SW 1271 (cell line): ENCODE results near the gene THAP3.
A peak's percentile ranks its signal among the peaks of the same experiment; 100 is the strongest.
"Not testable (repeated sequence)": the region's sequence is repeated elsewhere in the genome, so short reads cannot be mapped to it uniquely, and the experiment has no call there.

Source experiments
- DNase-seq, 2 experiments: peaks; one replicate each; lab custom pipeline; 2025; lab: John Stamatoyannopoulos, UW

Gene THAP3

DNA sequence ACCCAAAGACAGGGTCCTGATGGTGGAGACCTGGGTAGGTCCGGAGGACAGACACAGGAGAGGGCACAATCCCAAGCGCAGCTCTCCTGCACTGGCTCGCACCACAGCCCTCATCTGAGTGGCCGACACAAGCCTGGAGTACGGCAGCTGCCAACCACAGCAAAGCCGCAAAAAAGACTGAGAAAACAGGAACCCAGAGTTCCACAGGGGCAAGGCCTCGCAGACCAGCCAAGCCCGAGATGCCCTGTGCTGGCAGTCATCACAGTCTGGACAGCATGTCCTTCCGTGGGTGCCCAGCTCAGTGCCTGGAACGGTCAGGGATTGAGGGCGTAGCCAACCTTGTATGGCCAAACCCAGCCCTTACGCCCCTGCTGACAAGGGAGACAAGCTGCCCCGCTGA, 33.4 kb upstream of the THAP3 start:
- no peak for DNase-seq

GRCh38 chr1:6591644-6592043, 33.0 kb upstream of the THAP3 start:
- DNase-seq = no peak

DNA sequence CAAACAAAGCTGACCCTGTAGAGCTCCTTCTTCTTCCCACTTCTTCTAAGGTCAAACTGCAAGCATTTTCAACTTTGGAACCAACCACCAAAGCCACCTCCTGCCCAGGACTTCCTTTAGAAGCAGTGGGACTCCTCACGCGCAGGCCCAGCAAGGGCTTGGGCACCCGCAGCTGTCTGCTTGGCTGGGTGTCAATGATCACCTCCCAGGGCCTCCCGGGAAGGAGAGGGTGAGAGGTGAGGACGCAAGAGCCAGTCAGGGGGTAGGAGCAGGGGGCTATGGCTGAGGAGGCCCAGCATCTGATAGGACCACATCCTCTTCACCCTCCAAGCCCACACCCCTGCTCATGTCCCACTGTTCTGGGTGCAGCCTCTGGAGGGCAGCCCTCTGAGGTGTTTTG, 32.2 kb upstream of the THAP3 start:
- DNase-seq = no peak

GRCh38 chr1:6592865-6593593, 31.6 kb upstream of the THAP3 start:
- DNase-seq = no peak

DNA sequence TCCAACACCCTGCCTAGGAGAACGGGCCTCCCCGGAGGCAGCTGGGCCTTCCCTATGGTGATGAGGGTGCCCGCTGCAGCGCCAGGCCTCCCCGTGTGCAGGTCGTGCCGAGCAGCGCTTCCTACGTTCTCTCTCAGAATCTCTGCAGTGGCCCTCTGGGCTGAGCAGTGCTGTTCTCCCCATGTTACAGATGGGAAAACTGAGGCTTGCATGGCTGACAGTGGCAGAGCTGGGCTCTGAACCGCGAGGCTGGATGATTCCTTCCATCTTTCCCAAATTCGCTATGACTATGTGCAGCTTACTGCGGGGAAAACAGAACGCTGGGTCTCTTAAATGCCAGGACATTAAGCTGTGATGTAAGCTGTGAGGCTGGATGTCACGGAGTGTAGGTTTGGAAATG, 30.9 kb upstream of the THAP3 start:
- DNase-seq = no peak

DNA sequence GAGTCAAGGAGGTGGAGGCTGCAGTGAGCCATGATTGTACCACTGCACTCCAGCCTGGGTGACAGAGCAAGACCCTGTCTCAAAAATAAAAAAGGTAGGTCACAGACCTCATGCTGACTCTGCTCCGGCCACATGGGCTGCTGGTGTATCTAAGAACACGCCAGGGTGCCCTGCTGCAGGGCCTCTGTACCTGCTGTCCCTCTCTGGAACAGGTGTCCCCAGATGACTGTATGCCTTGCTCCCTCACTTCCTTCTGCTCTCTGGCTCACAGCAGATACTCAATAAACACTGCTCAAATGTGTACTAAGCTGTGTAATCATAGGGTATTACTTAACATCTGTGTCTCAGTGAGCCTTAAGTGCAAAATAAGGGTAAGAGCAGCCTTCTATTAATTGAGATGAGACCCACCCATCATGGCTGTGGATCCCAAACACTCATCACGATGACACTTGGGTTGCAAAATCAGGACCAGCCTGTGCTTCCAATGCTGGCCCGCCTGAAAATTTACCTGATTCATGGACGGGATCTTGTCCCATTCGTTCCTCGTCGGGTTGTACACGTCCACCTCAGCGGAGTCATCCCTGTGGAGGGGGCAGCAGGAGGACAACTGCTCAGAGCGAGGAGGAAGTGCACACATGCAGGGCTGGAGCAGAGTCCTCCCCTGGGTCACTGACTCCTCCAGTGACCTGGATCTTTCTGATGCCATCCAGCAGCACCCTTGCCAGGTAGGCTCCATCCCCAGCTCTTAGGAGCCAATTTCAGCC, 29.5 kb upstream of the THAP3 start:
- no peak for DNase-seq

DNA sequence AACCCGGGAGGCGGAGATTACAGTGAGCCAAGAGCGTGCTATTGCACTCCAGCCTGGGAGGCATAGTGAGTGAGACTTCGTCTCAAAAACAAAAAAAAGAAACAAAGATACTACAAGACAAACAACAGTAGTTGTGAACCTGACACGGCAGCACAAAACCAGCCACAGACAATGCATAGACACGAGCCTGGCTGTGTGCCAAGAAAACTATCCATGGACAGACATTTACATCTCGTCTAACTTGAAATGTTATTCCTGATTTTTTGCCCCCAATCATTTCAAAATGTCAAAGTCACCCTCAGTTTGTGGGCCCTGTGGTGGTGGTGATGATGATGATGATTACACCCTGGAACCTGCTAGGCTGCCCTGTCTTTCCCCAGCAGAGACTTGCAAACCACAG, 28.3 kb upstream of the THAP3 start:
- no peak for DNase-seq

DNA sequence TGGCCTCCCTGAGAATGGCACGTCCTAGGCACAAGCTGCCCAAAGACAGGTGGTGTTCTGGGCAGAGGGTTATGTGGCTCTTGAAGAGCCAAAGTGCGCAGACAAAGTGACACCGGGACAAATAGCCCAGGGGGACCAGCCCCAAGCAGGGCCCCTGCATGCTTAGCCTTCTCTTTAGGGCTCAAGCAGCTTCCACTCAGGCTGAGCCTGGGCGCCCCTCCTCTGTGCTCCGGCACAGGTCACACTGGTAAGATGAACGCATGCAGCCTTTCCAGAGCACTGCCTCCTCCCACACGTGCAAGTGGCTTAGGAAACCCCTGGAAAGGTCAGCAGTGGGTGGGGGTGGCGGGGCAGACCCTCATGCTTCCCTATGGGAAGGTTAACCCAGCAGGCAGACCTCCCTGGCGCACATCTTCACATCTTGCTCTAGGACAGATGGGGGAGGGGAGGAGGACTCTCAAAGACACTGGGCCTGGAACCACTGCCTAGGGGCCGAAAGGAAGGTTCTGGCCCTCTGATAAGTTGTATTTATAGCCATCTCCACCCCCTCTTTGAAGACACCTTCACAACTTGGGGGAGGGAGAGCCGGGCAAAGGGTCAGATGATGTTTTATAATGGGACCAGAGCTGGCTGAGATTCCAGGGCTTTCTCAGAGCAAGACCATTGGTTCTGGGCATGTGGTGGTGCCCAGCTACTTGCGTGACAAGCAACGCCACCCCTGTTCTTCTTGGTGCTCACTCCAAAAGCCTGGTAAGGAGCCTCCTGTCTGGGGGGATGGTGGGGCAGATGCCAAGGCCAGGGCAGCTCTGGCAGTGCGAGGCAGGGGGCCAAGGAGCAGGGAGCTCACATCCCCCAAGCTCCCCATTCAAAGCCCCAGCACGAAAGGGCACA, 27.5 kb upstream of the THAP3 start:
- DNase-seq = no peak

- no peak for DNase-seq
Observed at GRCh38 chr1:6597777-6598131, 26.9 kb upstream of the THAP3 start.

DNA sequence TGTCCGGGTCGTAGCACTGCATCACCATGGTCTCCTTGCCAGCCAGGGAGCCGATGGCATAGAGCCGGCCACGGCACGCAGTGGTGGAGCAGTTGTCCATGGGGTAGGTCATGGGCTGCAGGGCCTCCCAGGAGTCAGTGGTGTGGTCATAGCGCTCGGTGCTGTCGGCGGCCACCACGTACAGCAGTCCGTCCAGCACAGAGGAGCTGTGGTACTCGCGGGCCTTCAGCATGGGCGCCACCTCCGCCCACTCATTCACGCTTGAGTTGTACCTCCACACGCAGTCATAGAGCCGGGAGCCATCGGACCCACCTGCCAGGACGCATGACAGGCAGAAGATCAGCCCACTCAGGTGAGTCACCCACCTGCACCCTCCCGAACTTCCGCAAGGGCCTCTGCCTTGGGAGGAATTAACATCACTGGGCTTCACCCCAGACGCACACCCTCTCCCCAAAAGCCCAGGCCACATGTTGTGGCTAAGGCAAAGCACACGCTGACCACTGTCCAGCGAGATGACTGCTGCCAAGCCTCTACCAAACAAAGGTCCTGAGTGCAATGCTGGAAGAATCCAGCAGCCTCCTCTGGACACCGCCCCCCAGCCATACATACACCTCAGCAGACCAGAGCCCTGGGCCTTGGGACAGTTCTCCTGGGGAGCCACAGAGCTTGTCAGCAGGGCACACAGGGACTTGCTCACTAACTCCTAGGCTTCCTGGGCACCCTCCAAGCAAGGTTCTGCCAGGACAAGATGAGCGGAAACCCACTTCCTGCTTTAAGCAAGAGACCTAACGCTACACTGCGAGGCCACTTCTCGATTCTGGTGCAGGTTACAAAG, 25.3 kb upstream of the THAP3 start:
- no peak for DNase-seq

DNA sequence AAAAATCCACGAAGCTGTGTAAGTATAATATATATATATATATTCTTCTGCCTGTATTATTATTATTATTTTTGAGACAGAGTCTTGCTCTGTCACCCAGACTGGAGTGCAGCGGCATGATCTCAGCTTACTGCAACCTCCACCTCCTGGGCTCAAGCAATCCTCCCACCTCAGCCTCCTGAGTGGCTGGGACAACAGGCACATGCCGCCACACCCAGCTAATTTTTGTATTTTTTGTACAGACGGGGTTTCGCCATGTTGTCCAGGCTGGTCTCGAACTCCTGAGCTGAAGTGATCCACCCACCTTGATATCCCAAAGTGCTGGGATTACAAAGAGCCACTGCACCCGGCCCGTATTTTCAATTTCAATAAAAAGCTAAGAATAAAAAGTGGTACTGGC, 24.7 kb upstream of the THAP3 start:
- DNase-seq = not testable (repeated sequence)

DNA sequence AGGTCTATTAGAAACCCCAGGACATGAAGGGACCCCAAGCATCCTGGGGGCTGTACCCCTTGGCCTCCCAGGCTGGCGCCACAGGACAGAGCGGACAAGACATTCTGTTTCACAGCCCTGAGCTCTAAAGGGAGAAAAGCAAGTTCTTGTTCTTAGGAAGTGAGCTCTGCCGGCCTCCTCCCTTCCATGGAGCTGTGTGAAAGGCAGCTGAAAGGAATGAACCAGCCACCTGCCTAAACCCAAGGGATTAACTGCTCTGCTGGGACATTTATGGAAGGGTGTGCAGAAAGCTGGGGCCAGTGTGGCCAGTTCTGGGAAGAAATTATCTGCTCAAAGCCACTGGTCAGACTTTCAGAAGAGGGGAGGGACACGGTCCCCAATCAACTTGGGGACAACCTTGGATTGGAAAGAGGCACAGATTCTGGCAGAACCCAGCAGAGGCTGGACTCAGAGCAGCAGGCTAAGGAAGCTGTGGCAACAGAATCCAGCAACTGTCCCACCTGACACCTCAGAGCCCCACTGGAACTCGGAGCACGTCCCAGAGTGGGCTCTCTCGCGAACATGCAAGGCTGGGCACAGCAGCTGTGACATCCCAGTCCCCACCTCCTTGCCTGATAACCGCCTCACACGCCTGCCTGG, 24.1 kb upstream of the THAP3 start:
- DNase-seq = no peak

DNA sequence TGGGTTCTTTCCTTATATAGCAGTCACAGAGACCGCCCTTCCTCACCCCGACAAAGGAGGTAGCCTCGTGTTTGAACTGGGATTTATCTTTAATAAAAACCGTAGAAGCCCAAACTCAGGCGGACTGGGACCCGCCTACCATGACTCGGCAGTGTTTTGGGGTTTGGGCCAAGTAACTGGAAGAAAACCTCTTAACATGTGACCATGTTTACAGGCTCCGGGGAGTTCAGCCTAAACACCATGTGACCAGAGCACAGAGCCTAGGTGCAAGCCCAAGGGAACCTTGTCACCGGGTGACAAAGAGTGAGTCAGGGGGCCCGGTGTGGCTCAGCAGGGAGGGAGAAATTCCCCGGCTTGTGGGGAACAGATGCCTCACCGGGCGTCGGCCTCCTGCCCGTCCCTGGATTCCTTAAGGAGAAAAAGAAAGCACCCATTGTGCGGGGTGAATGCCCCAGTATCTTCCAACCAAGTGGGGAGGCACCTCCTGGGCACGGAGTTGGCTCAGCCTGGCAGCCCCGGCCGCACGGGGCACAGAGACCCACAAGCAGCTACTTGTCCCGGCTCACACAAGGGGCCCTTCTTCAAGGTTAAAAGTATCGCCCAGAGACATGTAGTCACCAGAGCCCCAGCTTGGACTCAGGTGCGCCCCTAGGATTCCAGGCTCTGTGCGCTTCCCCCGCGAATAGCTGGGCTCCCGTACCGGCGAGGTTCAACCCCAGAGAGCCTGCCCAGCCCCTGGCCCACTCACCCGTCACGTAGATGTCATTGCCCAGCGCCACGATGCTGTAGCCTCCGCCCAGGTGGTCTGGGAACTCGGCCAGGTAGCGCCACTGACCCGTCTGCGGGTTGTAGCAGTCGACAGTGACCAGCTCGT, 23.4 kb upstream of the THAP3 start:
- DNase-seq = peak; percentile 72 to 75

DNA sequence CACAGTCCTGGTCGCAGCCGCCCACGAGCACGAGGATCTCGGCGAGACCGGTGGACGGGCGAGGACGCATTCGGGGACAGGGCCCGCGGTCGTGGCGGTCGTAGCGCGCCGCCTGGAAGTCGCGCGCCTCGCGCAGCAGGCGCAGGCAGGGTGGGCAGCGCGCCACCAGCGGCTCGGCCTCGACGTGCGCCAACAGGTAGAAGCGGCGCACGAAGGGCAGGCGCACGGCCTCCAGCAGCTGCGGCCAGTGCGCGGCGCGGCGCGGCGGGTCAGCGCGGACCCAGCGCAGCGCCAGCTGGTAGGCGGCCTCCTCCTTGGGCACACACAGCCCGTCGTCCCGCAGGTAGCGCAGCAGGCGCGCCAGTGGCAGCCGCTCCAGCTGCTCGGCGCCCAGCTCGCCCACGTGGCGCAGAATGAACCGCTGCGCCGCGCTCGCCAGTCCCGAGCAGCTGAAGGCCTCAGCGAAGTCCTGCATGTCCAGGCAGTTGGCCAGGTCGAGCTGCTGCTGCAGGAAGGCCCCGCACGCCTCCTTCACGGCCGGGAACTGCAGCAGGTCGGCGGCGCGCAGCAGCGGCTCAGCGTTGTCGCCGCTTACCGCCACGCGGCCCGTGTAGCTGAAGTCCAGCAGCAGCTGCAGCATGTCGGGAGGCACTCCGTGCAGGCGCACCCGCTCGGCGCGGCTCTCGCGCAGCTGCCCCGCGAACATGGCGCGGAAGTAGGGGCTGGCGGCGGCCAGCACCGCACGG, 22.6 kb upstream of the THAP3 start:
- no peak for DNase-seq

- peak; percentile 24 to 80 for DNase-seq
Observed at GRCh38 chr1:6602669-6603237, 21.9 kb upstream of the THAP3 start, which contains the start of gene KLHL21. Gene KLHL21, minus strand, starts transcription at chr1:6602869. Its CDS starts 52 bp downstream, at chr1:6602817.

GRCh38 chr1:6603238-6603914, 21.3 kb upstream of the THAP3 start:
- peak; percentile 34 to 59 for DNase-seq

- no peak for DNase-seq
Observed at GRCh38 chr1:6603915-6604558, 20.6 kb upstream of the THAP3 start.
